PC-9 (cell line): ENCODE results near the gene SLC27A2. TPM values are rescaled to one million over a fixed set of nuclear protein-coding genes. Genes with fewer than 3 reads are reported as not detected.

ENCODE experiments used
- BruUV-seq: library from RNA; stranded (reverse); fragments of 400-500 nt; replicated peaks from 2 replicates; lab custom pipeline; 2021; lab: Mats Ljungman, UMichigan
- CTCF ChIA-PET: fragments of 300-600 bp; sonication (Branson Sonifier 250); formaldehyde crosslinking; loops from one replicate; lab custom pipeline; 2022; ENCODE audit warnings: antibody characterized with exemption; lab: Charles Lee
- POLR2A ChIA-PET: fragments of 300-600 bp; sonication (Branson Sonifier 250); formaldehyde crosslinking; loops from one replicate; lab custom pipeline; 2022; ENCODE audit warnings: antibody characterized with exemption; ENCODE audit not compliant: unreplicated experiment; lab: Charles Lee
- DNase-seq, 2 experiments: peaks; one replicate each; pipeline versions ENCODE4 v3.0.0 to v3.0.0-alpha.2; 2015 to 2022; ENCODE audit warnings: mixed read lengths in 1 of 2
- H2AFZ ChIP-seq: fragments of 200-600 bp; sonication (generic); 2 replicates; pipeline ENCODE4 v1.8.1; 2017; ENCODE audit warnings: antibody characterized with exemption
- H3F3A ChIP-seq: fragments of 200-600 bp; sonication (generic); 2 replicates; pipeline ENCODE4 v1.8.1; 2017; ENCODE audit warnings: antibody characterized with exemption, mild to moderate bottlenecking, low read depth; ENCODE audit not compliant: insufficient read depth
- H3K27ac ChIP-seq: fragments of 200-600 bp; sonication (generic); 2 replicates; pipeline ENCODE4 v1.6.1; 2016; ENCODE audit warnings: mixed run types
- H3K27me3 ChIP-seq: fragments of 200-600 bp; sonication (generic); 2 replicates; pipeline ENCODE4 v1.6.1; 2016; ENCODE audit warnings: low read depth, mixed run types; ENCODE audit not compliant: insufficient read depth
- H3K36me3 ChIP-seq: fragments of 200-600 bp; sonication (generic); 2 replicates; pipeline ENCODE4 v1.6.1; 2016; ENCODE audit warnings: low read depth, mixed run types
- H3K4me1 ChIP-seq: fragments of 200-600 bp; sonication (generic); replicated peaks from 2 replicates; pipeline ENCODE4 v1.6.1; 2016; ENCODE audit warnings: mixed run types; ENCODE audit not compliant: insufficient read depth
- H3K4me2 ChIP-seq: fragments of 200-600 bp; sonication (generic); 2 replicates; pipeline ENCODE4 v1.6.1; 2017; ENCODE audit warnings: mixed run types
- H3K4me3 ChIP-seq: fragments of 200-600 bp; sonication (generic); 2 replicates; pipeline ENCODE4 v1.6.1; 2016; ENCODE audit warnings: mixed run types
- H3K79me2 ChIP-seq: fragments of 200-600 bp; sonication (generic); 2 replicates; pipeline ENCODE4 v1.6.1; 2017; ENCODE audit warnings: low read depth, mixed run types
- H3K9me2 ChIP-seq: fragments of 200-600 bp; sonication (generic); 2 replicates; pipeline ENCODE4 v1.8.1; 2017; ENCODE audit warnings: mild to moderate bottlenecking; ENCODE audit not compliant: insufficient read depth
- H3K9me3 ChIP-seq: fragments of 200-600 bp; sonication (generic); 2 replicates; pipeline ENCODE4 v1.8.1; 2016; ENCODE audit warnings: low read depth; ENCODE audit not compliant: insufficient read depth
- H4K20me1 ChIP-seq: fragments of 200-600 bp; sonication (generic); 2 replicates; pipeline ENCODE4 v1.8.1; 2017; ENCODE audit not compliant: insufficient read depth
- EZH2 ChIP-seq: fragments of 200-600 bp; sonication (generic); IDR thresholded peaks from 2 replicates; pipeline ENCODE4 v1.8.0; 2017; ENCODE audit warnings: antibody characterized with exemption, low read depth
- intact Hi-C: fragments of 100-400 bp; cut with micrococcal nuclease; formaldehyde crosslinking; loops from one replicate; pipeline ENCODE4 v1.10.0; 2022; ENCODE audit not compliant: unreplicated experiment
- total RNA-seq: library from RNA; stranded (reverse); gene quantifications from 2 replicates; pipeline ENCODE4 v1.2.3, GENCODE V29; 2021
- TF ChIP-seq, protein P1 (sequence below): fragments of 200-600 bp; sonication (generic); conservative IDR thresholded peaks from 2 replicates; pipeline ENCODE4 v1.6.1; 2017; ENCODE audit warnings: mixed run types, antibody characterized with exemption, mild to moderate bottlenecking, moderate library complexity

Gene SLC27A2
- total RNA-seq, 1 experiment from 2014 or later = 7.5 TPM

DNA sequence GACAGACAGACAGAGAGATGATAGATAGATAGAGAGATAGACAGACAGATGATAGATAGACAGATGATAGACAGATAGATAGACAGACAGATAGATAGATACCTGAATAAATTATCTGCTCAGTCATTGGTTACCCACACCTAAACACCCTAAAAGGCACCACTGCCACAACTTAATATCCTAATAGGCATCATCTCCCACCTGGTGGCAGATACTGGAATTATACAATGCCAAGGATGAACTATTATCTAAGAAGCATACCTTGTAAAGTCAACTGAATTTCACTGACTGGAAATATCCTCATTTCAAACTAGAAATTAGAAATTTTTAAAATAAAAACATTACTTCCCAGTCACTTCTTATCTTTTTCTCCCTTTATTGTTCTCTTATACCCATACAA is 43.6 kb upstream of the SLC27A2 start:
- Histone ChIP-seq H3K27ac (no peak overlapping the region), H3K9me3 (no peaks in the 10 kb centered on the region), H4K20me1 (no peaks in the 10 kb centered on the region), H3K4me2 (no peak overlapping the region), H3K79me2 (no peaks in the 10 kb centered on the region), H3K4me1 (no peaks in the 10 kb centered on the region; the same call in 1 of the 2 replicates), H3K36me3 (no peaks in the 10 kb centered on the region), H2AFZ (no peak overlapping the region), H3K9me2 (no peaks in the 10 kb centered on the region), H3K4me3 (no peak overlapping the region), H3K27me3 (no peaks in the 10 kb centered on the region), H3F3A (0 out of 2 replicates have a peak, but pooled peaks cover 6% of the 10 kb centered on the region)
- intact Hi-C loops = no loop called here
- BruUV-seq = no TSS peak
- no peak for TF ChIP-seq EZH2
- TF ChIP-seq, protein P1, sequence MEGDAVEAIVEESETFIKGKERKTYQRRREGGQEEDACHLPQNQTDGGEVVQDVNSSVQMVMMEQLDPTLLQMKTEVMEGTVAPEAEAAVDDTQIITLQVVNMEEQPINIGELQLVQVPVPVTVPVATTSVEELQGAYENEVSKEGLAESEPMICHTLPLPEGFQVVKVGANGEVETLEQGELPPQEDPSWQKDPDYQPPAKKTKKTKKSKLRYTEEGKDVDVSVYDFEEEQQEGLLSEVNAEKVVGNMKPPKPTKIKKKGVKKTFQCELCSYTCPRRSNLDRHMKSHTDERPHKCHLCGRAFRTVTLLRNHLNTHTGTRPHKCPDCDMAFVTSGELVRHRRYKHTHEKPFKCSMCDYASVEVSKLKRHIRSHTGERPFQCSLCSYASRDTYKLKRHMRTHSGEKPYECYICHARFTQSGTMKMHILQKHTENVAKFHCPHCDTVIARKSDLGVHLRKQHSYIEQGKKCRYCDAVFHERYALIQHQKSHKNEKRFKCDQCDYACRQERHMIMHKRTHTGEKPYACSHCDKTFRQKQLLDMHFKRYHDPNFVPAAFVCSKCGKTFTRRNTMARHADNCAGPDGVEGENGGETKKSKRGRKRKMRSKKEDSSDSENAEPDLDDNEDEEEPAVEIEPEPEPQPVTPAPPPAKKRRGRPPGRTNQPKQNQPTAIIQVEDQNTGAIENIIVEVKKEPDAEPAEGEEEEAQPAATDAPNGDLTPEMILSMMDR = no peak
- ChIA-PET CTCF (no interaction called here), POLR2A (no interaction called here)
- no peak for DNase-seq

DNA sequence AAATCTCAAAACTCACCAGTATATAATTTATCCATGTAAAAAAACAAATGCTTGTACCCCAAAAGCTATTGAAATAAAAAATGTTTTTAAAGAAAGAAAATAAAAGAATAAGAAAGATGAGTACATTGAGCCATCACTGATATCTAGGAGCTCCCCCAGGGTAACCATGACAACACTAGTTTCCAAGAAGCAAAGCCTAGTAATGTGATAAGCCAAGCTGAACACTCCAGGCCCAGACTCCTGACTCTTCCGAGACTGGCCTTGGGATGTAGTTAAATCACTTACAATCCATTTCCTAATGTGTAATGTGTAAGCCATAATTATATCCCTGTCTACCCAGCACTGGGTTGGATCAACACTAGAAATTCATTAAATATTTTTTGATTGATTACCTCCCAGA is 41.9 kb upstream of the SLC27A2 start:
- BruUV-seq = no TSS peak
- Histone ChIP-seq H2AFZ (no peak overlapping the region), H3K4me1 (peaks cover 1% of the 10 kb centered on the region; the same call in 1 of the 2 replicates), H3K9me3 (no peaks in the 10 kb centered on the region), H3K4me3 (no peak overlapping the region), H3K9me2 (no peaks in the 10 kb centered on the region), H3K27ac (no peak overlapping the region), H3K79me2 (no peaks in the 10 kb centered on the region), H3F3A (0 out of 2 replicates have a peak, but pooled peaks cover 6% of the 10 kb centered on the region), H3K27me3 (no peaks in the 10 kb centered on the region), H4K20me1 (no peaks in the 10 kb centered on the region), H3K4me2 (no peak overlapping the region), H3K36me3 (no peaks in the 10 kb centered on the region)
- DNase-seq = no peak
- intact Hi-C loops = loop anchor here (10.0 kb wide), 1 partner anchor 1785 kb away; no protein-coding TSS in a partner anchor
- POLR2A ChIA-PET = no interaction called here
- CTCF ChIA-PET = no interaction called here
- TF ChIP-seq, protein P1 = no peak
- no peak for TF ChIP-seq EZH2

DNA sequence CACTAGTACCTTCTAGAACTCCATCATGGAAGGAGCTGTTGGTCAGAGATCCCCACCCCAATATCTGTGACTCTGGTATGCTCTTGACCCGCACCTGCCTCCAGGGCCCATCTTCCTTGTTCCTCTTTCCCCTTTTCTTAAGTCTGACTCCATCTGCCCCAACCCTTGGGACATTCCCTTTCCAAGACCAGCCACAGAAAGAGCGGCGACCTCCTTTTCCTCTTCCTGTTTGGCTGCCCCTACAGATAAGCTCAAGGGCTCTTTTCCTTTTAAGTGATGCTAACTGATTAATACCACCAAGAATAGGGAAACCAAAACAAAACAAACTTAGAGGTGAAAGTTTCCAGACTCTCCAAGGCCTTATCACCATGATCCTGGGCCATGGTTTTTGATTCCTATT is 41.0 kb upstream of the SLC27A2 start:
- Histone ChIP-seq H3K27me3 (no peaks in the 10 kb centered on the region), H3K4me3 (no peak overlapping the region), H2AFZ (no peak overlapping the region), H3K79me2 (no peaks in the 10 kb centered on the region), H4K20me1 (no peaks in the 10 kb centered on the region), H3F3A (0 out of 2 replicates have a peak, but pooled peaks cover 6% of the 10 kb centered on the region), H3K4me2 (no peak overlapping the region), H3K27ac (no peak overlapping the region), H3K9me2 (no peaks in the 10 kb centered on the region), H3K36me3 (no peaks in the 10 kb centered on the region), H3K9me3 (no peaks in the 10 kb centered on the region), H3K4me1 (peaks cover 4% of the 10 kb centered on the region; the same call in 1 of the 2 replicates)
- no TSS peak for BruUV-seq
- no peak for TF ChIP-seq EZH2
- ChIA-PET POLR2A (no interaction called here), CTCF (no interaction called here)
- no peak for DNase-seq
- intact Hi-C loops = loop anchor here (10.0 kb wide), 1 partner anchor 1786 kb away; no protein-coding TSS in a partner anchor

DNA sequence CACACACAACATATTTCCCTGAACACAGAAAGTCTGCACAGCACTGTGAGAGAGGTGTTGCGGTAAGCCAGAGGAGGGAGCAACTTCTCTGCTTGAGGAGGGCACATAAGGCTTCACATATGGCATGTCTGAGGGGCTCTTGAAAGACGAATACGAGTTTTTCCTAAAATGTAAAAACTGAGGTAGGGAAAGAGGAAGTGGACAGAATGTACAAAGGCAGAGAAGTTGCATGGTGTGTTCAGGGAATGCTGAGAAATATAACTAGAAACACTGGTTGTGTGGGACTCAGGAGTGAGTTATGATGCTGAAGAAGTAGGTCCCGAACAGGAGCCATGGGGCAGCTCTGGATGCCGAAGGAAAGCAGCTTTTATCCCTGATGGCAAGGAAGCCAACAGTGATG is 40.1 kb upstream of the SLC27A2 start:
- BruUV-seq = no TSS peak
- no peak for TF ChIP-seq EZH2
- TF ChIP-seq, protein P1 = no peak
- Histone ChIP-seq H3K36me3 (no peaks in the 10 kb centered on the region), H3F3A (0 out of 2 replicates have a peak, but pooled peaks cover 6% of the 10 kb centered on the region), H3K9me2 (no peaks in the 10 kb centered on the region), H3K4me2 (no peak overlapping the region), H2AFZ (no peak overlapping the region), H3K9me3 (no peaks in the 10 kb centered on the region), H4K20me1 (no peaks in the 10 kb centered on the region), H3K27me3 (no peaks in the 10 kb centered on the region), H3K27ac (no peak overlapping the region), H3K4me1 (peaks cover 4% of the 10 kb centered on the region; the same call in 1 of the 2 replicates), H3K79me2 (no peaks in the 10 kb centered on the region), H3K4me3 (no peak overlapping the region)
- no peak for DNase-seq
- ChIA-PET POLR2A (no interaction called here), CTCF (no interaction called here)
- intact Hi-C loops = loop anchor here (10.0 kb wide), 1 partner anchor 1787 kb away; no protein-coding TSS in a partner anchor
